ENCODE results near the gene ABCB11. TPM values are rescaled to one million over a fixed set of nuclear protein-coding genes. Genes with fewer than 3 reads are reported as not detected.
"Not testable (repeated sequence)": the region's sequence is repeated elsewhere in the genome, so short reads cannot be mapped to it uniquely, and the experiment has no call there.

Gene ABCB11
- total RNA-seq, 4 donors from 2014 or later = 0.06 TPM; not detected in 3

DNA sequence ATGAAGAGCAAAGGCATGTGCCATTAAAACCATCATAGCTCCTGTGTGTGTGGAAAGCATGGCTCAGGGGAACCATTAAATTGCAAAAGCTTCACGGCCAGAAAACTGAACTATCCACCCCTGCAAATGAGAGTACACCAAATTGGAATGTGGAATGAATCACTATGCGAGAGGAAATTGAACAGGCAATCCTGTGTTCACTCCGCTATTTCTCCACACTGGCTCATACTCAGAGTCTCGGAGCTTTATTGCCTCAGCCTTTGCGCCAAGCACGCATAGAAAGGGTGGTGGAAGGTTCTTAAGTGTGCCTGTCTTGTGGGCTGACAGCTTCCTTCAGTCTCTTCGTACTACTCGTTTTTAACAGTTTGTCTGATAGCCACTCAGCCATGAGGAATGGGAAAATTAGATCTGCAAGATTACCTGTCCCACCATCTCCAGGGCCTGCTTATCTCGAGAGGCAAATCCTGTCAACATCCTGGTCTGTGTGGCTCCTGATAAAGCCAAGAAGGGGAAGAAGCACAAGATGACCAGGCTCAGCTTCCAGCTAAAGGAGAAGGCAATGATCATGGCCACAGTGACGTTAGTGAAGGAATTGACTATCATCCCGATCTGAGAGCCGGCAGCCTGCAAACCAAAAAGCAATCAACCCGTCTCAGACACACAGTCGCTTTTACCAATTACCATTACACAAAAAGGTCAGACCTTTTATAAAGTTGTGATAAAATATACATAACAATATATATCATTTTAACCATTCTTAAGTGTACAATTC, 95.1 kb downstream of the ABCB11 start:
- H3K4me1 ChIP-seq = no peaks in the 10 kb centered on the region
- 81% methylated on average over 14 of the region's 14 CpGs for WGBS
- intact Hi-C loops (cut with DNase I) = no loop called here

GRCh38 chr2:168934826-168935225, 96.3 kb downstream of the ABCB11 start:
- Histone ChIP-seq H3K4me3 (no peak overlapping the region), H3K27ac (replicated peaks in 1 of 4) (no peak overlapping the region), H3K9me3 (no peaks in the 10 kb centered on the region), H3K27me3 (no peaks in the 10 kb centered on the region), H3K36me3 (no peaks in the 10 kb centered on the region), H3K4me1 (no peaks in the 10 kb centered on the region)
- TF ChIP-seq POLR2A (IDR thresholded peaks at IDR 0.05; ENCODE audit: low read depth) = no peak
- no peak for TF ChIP-seq POLR2AphosphoS5 (IDR thresholded peaks at IDR 0.05)
- TF ChIP-seq EP300 (IDR thresholded peaks at IDR 0.05) = no peak
- TF ChIP-seq, protein P1, sequence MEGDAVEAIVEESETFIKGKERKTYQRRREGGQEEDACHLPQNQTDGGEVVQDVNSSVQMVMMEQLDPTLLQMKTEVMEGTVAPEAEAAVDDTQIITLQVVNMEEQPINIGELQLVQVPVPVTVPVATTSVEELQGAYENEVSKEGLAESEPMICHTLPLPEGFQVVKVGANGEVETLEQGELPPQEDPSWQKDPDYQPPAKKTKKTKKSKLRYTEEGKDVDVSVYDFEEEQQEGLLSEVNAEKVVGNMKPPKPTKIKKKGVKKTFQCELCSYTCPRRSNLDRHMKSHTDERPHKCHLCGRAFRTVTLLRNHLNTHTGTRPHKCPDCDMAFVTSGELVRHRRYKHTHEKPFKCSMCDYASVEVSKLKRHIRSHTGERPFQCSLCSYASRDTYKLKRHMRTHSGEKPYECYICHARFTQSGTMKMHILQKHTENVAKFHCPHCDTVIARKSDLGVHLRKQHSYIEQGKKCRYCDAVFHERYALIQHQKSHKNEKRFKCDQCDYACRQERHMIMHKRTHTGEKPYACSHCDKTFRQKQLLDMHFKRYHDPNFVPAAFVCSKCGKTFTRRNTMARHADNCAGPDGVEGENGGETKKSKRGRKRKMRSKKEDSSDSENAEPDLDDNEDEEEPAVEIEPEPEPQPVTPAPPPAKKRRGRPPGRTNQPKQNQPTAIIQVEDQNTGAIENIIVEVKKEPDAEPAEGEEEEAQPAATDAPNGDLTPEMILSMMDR (IDR thresholded peaks at IDR 0.05) = no peak
- intact Hi-C loops (cut with DNase I) = no loop called here
- WGBS = 90% methylated on average over 2 of the region's 2 CpGs
- no peak for DNase-seq (ENCODE audit: extremely low spot score)

More for the DNA sequence above, 95.1 kb downstream of the ABCB11 start:
- no peaks in the 10 kb centered on the region for H3K27me3 ChIP-seq
- TF ChIP-seq, protein P1 (IDR thresholded peaks at IDR 0.05) = no peak
- no peak for TF ChIP-seq POLR2AphosphoS5 (IDR thresholded peaks at IDR 0.05)
- no peak for TF ChIP-seq POLR2A (IDR thresholded peaks at IDR 0.05; ENCODE audit: low read depth)
- TF ChIP-seq EP300 (IDR thresholded peaks at IDR 0.05) = no peak
- H3K36me3 ChIP-seq = no peaks in the 10 kb centered on the region
- no peak overlapping the region for H3K4me3 ChIP-seq
- no peak overlapping the region for H3K27ac ChIP-seq (replicated peaks in 1 of 4)
- H3K9me3 ChIP-seq = no peaks in the 10 kb centered on the region
- no peak for DNase-seq (ENCODE audit: extremely low spot score)

- H3K9me3 ChIP-seq; H3K27me3 ChIP-seq; H3K27ac ChIP-seq (replicated peaks in 1 of 4); H3K4me1 ChIP-seq; intact Hi-C loops (cut with DNase I); H3K36me3 ChIP-seq; DNase-seq (ENCODE audit: extremely low spot score); H3K4me3 ChIP-seq: not testable (repeated sequence)
- WGBS = 96% methylated on average over 4 of the region's 4 CpGs
Observed at GRCh38 chr2:168932174-168932573, 99.0 kb downstream of the ABCB11 start.

DNA sequence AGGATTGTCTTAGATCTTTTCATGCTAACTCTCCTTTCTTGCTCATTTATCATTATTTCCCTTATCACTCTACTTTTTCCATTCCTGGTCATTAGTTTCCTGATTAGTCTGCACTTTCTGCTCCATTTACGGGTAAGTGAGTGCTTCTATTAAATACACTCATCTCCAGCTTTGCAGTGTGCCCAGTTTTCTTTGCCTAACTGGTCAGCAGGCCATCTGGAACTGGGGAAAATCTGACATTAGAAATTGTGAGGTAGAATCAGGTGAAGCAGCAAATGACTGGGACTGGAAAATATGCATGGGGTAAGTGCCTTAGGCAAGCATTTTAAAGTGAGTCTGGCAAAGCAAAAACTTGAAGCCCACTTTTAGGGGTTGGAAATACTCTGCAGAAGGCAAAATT, 100.9 kb downstream of the ABCB11 start:
- TF ChIP-seq, protein P1 (IDR thresholded peaks at IDR 0.05) = no peak
- TF ChIP-seq EP300 (IDR thresholded peaks at IDR 0.05) = no peak
- TF ChIP-seq POLR2A (IDR thresholded peaks at IDR 0.05; ENCODE audit: low read depth) = no peak
- no peak for TF ChIP-seq POLR2AphosphoS5 (IDR thresholded peaks at IDR 0.05)
- Histone ChIP-seq H3K36me3 (no peaks in the 10 kb centered on the region), H3K4me1 (no peaks in the 10 kb centered on the region), H3K9me3 (no peaks in the 10 kb centered on the region), H3K4me3 (no peak overlapping the region), H3K27ac (replicated peaks in 1 of 4) (no peak overlapping the region), H3K27me3 (peaks cover 0 to 4% (median 0%) of the 10 kb centered on the region in 4 donors)
- DNase-seq (ENCODE audit: extremely low spot score) = no peak
- 79% methylated on average over 1 of the region's 1 CpG for WGBS
- intact Hi-C loops (cut with DNase I) = no loop called here

GRCh38 chr2:168929031-168929430, 102.1 kb downstream of the ABCB11 start:
- Histone ChIP-seq H3K4me1 (no peaks in the 10 kb centered on the region), H3K4me3 (no peak overlapping the region), H3K36me3 (no peaks in the 10 kb centered on the region), H3K9me3 (no peaks in the 10 kb centered on the region), H3K27ac (replicated peaks in 1 of 4) (no peak overlapping the region), H3K27me3 (peaks cover 0 to 4% (median 0%) of the 10 kb centered on the region in 4 donors)
- 58% methylated on average over 3 of the region's 3 CpGs for WGBS
- DNase-seq (ENCODE audit: extremely low spot score) = no peak
- TF ChIP-seq POLR2AphosphoS5 (IDR thresholded peaks at IDR 0.05) (no peak), POLR2A (IDR thresholded peaks at IDR 0.05; ENCODE audit: low read depth) (no peak), EP300 (IDR thresholded peaks at IDR 0.05) (no peak)
- TF ChIP-seq, protein P1 (IDR thresholded peaks at IDR 0.05) = no peak
- intact Hi-C loops (cut with DNase I) = loop anchor here (10.0 kb wide), 1 partner anchor 154 kb away; no protein-coding TSS in a partner anchor
